Panc1 (cell line): Measurements from ENCODE around the gene PGLYRP3.

Experiments used
- POLR2AphosphoS5 ChIP-seq: IDR thresholded peaks from 2 replicates; pipeline ENCODE4 v1.6.1; 2012; ENCODE audit warnings: mild to moderate bottlenecking, low read depth, low read length, moderate library complexity
- TF ChIP-seq, protein P1 (sequence below): fragments of 450-650 bp; IDR thresholded peaks from 2 replicates; pipeline ENCODE4 v1.5.1; 2017; ENCODE audit warnings: mild to moderate bottlenecking
- TF ChIP-seq, protein P2 (sequence below), 2 experiments: IDR thresholded peaks; 2 replicates each; pipeline ENCODE4 v1.6.1; 2011 to 2012; ENCODE audit warnings: low read depth in 2 of 2, control low read depth in 1 of 2, low read length in 1 of 2, mild to moderate bottlenecking in 1 of 2, moderate library complexity in 1 of 2; ENCODE audit not compliant: insufficient read depth in 1 of 2

DNA sequence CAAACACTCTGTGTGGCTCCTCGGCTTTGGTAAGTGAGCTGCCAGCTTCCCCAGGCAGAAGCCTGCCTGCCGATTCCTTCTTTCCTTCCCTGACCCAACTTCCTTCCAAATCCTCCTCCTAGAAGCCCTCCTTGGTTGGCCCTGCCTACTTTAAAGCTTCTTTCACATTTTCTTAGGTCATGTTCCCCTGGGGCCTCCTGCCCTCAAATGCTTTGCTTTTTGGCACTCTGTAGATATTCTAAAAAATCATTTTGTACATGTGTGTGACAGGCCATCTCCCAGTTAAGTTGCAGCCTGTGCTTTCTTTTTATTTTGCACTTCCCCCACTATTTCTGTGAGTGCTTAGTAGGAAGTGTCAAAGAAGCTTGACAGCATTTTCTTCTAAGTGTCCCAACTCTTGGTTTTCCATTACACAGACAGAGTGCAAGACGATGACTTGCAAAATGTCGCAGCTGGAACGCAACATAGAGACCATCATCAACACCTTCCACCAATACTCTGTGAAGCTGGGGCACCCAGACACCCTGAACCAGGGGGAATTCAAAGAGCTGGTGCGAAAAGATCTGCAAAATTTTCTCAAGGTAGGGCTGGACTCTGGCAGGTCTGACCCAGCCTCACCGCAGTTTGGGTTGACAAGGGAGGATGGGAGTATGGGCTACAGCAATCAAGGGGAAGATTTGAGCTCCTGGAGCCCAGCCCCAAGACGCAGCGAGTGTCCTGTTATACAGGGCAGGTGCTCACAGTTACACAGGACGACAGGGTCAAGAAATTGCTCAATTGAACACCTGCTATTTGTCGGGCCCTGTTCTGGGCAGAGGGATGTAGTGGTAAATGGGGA, 45.3 kb upstream of the PGLYRP3 start, which contains the start of gene S100A9:
- TF ChIP-seq, protein P1, sequence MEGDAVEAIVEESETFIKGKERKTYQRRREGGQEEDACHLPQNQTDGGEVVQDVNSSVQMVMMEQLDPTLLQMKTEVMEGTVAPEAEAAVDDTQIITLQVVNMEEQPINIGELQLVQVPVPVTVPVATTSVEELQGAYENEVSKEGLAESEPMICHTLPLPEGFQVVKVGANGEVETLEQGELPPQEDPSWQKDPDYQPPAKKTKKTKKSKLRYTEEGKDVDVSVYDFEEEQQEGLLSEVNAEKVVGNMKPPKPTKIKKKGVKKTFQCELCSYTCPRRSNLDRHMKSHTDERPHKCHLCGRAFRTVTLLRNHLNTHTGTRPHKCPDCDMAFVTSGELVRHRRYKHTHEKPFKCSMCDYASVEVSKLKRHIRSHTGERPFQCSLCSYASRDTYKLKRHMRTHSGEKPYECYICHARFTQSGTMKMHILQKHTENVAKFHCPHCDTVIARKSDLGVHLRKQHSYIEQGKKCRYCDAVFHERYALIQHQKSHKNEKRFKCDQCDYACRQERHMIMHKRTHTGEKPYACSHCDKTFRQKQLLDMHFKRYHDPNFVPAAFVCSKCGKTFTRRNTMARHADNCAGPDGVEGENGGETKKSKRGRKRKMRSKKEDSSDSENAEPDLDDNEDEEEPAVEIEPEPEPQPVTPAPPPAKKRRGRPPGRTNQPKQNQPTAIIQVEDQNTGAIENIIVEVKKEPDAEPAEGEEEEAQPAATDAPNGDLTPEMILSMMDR, result no peak
- TF ChIP-seq, protein P2, sequence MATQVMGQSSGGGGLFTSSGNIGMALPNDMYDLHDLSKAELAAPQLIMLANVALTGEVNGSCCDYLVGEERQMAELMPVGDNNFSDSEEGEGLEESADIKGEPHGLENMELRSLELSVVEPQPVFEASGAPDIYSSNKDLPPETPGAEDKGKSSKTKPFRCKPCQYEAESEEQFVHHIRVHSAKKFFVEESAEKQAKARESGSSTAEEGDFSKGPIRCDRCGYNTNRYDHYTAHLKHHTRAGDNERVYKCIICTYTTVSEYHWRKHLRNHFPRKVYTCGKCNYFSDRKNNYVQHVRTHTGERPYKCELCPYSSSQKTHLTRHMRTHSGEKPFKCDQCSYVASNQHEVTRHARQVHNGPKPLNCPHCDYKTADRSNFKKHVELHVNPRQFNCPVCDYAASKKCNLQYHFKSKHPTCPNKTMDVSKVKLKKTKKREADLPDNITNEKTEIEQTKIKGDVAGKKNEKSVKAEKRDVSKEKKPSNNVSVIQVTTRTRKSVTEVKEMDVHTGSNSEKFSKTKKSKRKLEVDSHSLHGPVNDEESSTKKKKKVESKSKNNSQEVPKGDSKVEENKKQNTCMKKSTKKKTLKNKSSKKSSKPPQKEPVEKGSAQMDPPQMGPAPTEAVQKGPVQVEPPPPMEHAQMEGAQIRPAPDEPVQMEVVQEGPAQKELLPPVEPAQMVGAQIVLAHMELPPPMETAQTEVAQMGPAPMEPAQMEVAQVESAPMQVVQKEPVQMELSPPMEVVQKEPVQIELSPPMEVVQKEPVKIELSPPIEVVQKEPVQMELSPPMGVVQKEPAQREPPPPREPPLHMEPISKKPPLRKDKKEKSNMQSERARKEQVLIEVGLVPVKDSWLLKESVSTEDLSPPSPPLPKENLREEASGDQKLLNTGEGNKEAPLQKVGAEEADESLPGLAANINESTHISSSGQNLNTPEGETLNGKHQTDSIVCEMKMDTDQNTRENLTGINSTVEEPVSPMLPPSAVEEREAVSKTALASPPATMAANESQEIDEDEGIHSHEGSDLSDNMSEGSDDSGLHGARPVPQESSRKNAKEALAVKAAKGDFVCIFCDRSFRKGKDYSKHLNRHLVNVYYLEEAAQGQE (IDR thresholded peaks at IDR 0.05; ENCODE audit: insufficient read depth in 1 of 2, low read depth in 2 of 2, low read length in 1 of 2), result no peak
- TF ChIP-seq POLR2AphosphoS5, result no peak
